Activated T-cell treated with anti-CD3 and anti-CD28 coated beads, Interleukin-2, amount 50 U/mL, for 24 hours (primary cell): ENCODE results near the gene SLC9A2.

Experiments used
- DNase-seq: peaks from one replicate; pipeline ENCODE4 v3.0.0-alpha.2; 2020
- H3K27ac Mint-ChIP-seq: 2 replicates; pipeline ENCODE4 v1.8.0; 2020; ENCODE audit warnings: mild to moderate bottlenecking, mixed read lengths
- H3K27me3 Mint-ChIP-seq: 2 replicates; pipeline ENCODE4 v1.8.0; 2020; ENCODE audit warnings: mixed read lengths
- H3K36me3 Mint-ChIP-seq: 2 replicates; pipeline ENCODE4 v1.8.0; 2020; ENCODE audit warnings: low read depth, mixed read lengths
- H3K4me1 Mint-ChIP-seq: 2 replicates; pipeline ENCODE4 v1.8.0; 2020; ENCODE audit warnings: low read depth, mixed read lengths
- H3K4me3 Mint-ChIP-seq: 2 replicates; pipeline ENCODE4 v1.8.0; 2020; ENCODE audit warnings: mild to moderate bottlenecking, moderate library complexity, mixed read lengths
- H3K9me3 Mint-ChIP-seq: 2 replicates; pipeline ENCODE4 v1.8.0; 2020; ENCODE audit warnings: mixed read lengths

The SLC9A2 gene

DNA sequence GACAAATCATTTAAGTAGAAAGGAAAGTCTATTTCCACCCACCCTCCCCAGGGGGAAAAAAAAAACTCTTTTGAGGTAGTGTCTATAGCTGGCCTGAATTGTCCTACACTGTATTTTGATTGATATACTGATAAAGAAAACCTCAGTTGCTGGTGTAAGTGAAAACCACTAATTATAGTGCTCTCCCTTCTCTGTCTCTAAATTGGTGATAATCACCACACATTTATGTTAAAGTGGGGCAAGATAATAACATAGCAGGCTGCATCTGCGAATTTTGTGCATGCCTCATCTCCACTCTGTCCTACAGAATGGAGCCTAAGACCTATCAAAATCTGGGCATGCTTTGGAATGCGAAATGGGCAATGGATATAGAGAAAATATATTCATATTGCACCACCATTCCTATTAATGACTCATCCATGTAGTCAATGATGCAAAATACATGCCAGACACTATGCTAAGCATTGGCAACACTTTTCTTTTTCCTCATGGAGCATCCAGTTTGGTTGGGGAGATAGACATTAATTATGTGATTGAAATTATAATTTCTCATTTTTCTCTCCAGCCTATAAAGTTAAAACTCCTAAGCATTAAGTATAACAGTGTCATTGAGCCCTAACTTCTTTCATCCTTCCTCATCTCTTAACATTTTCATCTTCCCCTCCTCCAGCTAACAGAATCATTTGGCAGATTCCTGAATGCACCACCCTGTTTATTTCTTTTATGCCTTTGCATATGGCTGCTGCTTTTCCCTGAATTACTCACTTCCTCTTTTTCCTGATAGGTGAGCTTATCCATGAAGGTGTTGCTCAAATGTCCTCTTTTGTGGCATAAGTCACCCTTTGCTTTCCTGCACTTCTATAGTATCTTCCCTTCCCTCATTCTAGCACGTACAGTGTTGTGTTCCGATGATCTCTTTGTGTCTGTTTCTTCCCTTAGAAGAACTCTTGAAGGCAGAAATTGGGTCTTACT, 58.2 kb downstream of the SLC9A2 start:
- Mint-ChIP-seq H3K36me3 (no peaks in the 10 kb centered on the region), H3K4me3 (no peak overlapping the region), H3K27me3 (peaks cover 3% of the 10 kb centered on the region), H3K27ac (no peak overlapping the region), H3K9me3 (no peaks in the 10 kb centered on the region), H3K4me1 (no peaks in the 10 kb centered on the region)
- DNase-seq: no peak

DNA sequence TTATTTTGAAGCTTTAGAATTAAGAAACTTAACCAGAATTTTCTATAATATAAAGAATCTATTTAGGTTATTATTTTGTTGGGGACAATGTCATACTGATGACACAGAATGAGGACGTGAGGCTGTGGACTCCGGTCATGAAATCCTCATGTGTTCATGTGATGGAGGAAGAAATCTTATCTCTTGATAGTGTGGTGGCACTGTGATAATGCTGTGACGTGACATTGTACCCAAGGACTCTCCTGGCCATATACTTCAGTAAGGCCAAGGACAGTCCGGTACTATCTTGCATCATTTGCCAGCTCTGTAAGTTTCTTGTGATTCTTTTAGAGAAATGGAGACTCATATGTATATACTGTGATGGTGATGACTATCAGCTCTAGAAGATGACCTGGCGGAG, 59.1 kb downstream of the SLC9A2 start:
- Mint-ChIP-seq H3K36me3 (no peaks in the 10 kb centered on the region), H3K9me3 (no peaks in the 10 kb centered on the region), H3K27ac (no peak overlapping the region), H3K27me3 (peaks cover 3% of the 10 kb centered on the region), H3K4me3 (no peak overlapping the region), H3K4me1 (no peaks in the 10 kb centered on the region)
- DNase-seq: no peak

DNA sequence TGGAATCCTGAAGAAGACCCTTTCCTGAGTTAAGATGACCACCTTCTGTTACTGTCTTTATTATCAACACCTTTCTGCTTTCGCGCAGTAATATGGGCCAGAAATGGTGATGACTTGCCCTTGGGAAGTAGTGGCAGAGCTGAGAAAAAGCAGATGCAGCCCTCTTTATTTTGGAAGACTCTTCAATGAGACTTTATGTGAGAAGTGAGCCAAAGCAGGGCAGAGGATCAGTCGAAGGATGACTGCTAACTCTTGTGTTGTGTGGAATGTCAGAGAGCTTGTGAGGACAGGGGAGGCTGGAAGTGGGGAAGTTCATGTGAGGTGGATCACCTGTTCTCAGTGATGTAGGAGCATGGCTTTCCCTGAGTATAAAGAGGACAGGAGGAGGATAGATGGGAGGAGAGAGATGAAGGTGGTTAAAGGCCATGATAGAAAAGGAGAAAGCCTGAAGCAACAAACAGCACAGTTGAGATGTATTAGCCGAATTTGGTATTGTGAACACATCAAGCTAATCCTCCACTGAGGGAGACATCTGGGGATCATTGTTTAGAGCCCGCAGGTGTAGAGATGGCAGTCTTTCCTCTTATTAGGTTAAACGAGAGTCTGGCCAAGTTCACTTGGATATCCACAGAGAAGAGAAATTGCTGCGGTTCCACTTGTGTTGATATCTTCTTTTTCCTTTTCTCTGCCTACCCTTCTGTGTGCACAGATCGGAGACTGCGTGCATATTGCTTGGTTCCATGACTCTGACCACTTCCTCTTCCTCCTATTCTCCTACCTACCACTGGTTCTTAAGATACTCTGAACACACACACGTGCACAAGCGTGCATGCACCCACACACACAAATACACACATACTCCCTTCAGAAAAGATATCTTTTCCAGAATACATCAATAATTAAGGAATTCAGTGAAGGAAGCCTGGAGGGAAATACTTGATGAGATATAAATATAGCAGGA, 67.4 kb downstream of the SLC9A2 start:
- Mint-ChIP-seq H3K36me3 (no peaks in the 10 kb centered on the region), H3K27me3 (no peaks in the 10 kb centered on the region), H3K27ac (no peak overlapping the region), H3K4me3 (no peak overlapping the region), H3K9me3 (no peaks in the 10 kb centered on the region), H3K4me1 (peaks cover 8% of the 10 kb centered on the region)
- no peak for DNase-seq

DNA sequence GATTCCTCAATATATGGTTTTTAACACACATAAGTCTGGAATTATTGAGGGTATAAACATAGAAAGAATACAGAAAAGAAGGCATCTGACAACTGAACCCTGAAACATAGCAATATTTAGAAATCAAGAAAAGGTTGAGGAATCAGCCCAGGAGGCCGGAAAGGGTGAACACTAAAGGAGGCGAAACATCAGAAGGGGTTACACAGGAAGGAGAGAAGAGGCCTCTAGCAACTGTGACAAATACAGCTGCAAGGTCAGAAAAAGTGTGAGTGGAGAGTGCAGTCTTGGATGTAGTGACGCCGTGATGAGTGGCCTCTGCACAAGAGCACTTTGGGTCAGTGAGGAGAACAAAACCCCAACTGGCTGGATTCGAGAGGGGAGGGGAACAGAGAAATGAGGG, 70.7 kb downstream of the SLC9A2 start:
- H3K4me1 Mint-ChIP-seq: peaks cover 8% of the 10 kb centered on the region
- H3K27ac Mint-ChIP-seq: no peak overlapping the region
- peaks cover 4% of the 10 kb centered on the region for H3K27me3 Mint-ChIP-seq
- H3K36me3 Mint-ChIP-seq: no peaks in the 10 kb centered on the region
- no peak for DNase-seq
- no peaks in the 10 kb centered on the region for H3K9me3 Mint-ChIP-seq
- H3K4me3 Mint-ChIP-seq: no peak overlapping the region

DNA sequence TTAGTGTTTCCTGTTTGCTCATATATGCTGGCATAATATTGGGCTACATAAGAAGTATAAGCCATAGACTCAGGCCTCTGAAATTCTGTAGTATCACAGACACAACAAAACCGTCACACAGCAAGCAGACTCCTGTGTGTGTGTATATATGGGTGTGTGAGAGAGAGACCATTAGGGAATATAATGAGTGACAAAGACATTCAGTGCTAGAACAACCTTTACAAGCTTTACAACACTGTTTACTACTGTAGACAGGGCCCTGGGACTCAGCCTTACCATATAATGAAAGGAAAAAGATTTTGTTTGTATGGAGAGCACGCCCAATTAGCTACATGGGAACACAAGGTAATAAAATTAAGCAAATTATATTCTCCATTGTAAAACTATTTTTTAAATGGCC, 77.1 kb downstream of the SLC9A2 start:
- Mint-ChIP-seq H3K27ac (no peak overlapping the region), H3K27me3 (peaks cover 4% of the 10 kb centered on the region), H3K4me1 (no peaks in the 10 kb centered on the region), H3K9me3 (no peaks in the 10 kb centered on the region), H3K4me3 (no peak overlapping the region), H3K36me3 (no peaks in the 10 kb centered on the region)
- no peak for DNase-seq

DNA sequence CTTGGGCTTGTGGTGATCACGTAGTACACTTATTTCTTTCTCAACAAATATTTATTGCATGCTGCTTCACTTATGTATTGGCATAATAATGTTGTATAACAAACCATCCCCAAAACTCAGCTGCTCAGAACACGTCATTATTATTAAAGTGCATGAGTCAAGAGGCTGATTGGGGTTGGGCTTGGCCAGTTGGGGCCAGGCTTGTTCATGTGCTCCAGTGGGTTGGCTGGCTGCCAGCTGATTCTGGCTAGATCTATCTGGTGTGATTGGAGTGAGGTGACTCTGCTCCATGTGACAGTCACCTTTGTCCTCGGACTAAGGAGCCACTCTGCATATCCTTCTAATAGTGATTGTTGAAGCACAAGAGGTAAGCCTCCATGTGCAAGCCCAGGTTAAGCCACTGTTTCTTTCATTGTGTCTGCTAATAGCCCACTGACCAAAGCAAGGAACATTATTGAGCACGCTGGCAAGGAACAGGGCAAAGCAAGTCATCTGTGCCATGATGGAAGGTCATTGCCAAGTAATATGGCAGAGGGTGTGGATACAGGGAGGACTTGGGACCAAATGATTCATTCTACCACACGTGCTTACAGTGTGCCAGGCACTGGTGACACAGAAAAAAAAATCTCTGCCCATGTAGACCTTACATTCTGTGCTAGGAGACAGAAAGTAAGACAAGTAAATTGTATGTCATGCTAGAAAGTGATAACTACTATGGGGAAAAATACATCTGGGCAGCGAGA, 79.2 kb downstream of the SLC9A2 start:
- no peaks in the 10 kb centered on the region for H3K9me3 Mint-ChIP-seq
- no peak overlapping the region for H3K27ac Mint-ChIP-seq
- no peaks in the 10 kb centered on the region for H3K4me1 Mint-ChIP-seq
- DNase-seq: no peak
- H3K27me3 Mint-ChIP-seq: peaks cover 1% of the 10 kb centered on the region
- H3K36me3 Mint-ChIP-seq: no peaks in the 10 kb centered on the region
- no peak overlapping the region for H3K4me3 Mint-ChIP-seq

DNA sequence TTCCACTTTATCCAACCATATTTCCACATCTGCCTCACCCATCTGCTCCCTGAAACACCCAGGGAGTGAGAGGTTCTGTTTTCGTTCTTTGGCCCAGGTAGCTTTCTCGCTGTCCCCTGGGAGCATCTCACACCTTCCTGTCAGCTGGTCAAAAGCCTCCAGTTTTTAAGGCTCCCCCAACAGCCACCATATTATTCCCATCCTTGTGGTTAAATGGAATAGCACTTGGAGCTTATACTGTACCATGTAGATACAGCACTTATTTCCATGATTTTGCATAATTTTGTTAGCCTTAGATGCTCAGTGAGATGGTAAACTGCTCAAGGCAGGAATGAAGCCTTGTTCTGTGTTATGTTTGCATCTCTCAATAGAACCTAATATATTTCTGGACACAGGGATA, 84.0 kb downstream of the SLC9A2 start:
- H3K27me3 Mint-ChIP-seq: peaks cover 2% of the 10 kb centered on the region
- H3K36me3 Mint-ChIP-seq: no peaks in the 10 kb centered on the region
- no peak overlapping the region for H3K4me3 Mint-ChIP-seq
- H3K27ac Mint-ChIP-seq: no peak overlapping the region
- no peak for DNase-seq
- H3K4me1 Mint-ChIP-seq: no peaks in the 10 kb centered on the region
- H3K9me3 Mint-ChIP-seq: no peaks in the 10 kb centered on the region

DNA sequence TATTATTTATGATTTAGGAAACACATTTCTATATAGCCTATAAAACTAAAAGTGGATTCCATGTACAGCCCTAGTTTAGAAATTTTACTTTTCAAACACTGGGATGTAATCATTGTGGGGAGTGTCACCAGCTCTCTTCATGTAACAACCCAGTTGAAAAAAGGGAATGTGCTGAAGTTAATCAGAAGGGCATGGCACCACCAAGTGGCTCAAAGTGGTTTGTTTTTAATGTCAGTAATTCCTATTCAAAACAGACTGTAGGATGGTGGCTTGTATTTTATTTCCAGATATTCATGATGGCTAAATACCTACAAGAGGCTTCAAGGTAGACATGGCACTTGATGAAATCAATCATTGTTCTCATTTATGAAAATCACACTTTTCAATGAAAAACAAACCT, 84.4 kb downstream of the SLC9A2 start:
- no peak for DNase-seq
- H3K4me3 Mint-ChIP-seq: no peak overlapping the region
- H3K27ac Mint-ChIP-seq: no peak overlapping the region

DNA sequence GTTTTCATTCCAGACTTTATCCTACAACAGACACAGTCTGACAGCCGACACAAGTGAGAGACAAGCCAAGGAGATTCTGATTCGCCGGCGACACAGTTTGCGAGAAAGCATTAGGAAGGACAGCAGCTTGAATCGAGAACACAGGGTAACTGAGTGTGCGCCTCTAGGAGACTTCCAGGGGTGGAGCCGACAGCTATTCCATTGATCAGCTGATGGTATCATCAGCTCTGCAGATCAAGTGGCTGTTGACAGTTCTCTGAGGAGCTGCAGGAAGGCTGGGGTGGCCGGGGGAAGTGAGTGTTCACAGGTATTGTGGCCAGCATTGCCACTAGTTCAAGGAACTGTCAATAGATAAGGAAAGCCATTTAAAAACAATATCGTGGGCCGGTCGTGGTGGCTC, 85.2 kb downstream of the SLC9A2 start:
- Mint-ChIP-seq H3K9me3 (no peaks in the 10 kb centered on the region), H3K4me3 (no peak overlapping the region), H3K27ac (no peak overlapping the region), H3K4me1 (no peaks in the 10 kb centered on the region), H3K36me3 (no peaks in the 10 kb centered on the region), H3K27me3 (peaks cover 2% of the 10 kb centered on the region)
- DNase-seq: no peak

More for the DNA sequence above, 84.4 kb downstream of the SLC9A2 start:
- Mint-ChIP-seq H3K9me3 (no peaks in the 10 kb centered on the region), H3K4me1 (no peaks in the 10 kb centered on the region), H3K27me3 (peaks cover 2% of the 10 kb centered on the region), H3K36me3 (no peaks in the 10 kb centered on the region)

DNA sequence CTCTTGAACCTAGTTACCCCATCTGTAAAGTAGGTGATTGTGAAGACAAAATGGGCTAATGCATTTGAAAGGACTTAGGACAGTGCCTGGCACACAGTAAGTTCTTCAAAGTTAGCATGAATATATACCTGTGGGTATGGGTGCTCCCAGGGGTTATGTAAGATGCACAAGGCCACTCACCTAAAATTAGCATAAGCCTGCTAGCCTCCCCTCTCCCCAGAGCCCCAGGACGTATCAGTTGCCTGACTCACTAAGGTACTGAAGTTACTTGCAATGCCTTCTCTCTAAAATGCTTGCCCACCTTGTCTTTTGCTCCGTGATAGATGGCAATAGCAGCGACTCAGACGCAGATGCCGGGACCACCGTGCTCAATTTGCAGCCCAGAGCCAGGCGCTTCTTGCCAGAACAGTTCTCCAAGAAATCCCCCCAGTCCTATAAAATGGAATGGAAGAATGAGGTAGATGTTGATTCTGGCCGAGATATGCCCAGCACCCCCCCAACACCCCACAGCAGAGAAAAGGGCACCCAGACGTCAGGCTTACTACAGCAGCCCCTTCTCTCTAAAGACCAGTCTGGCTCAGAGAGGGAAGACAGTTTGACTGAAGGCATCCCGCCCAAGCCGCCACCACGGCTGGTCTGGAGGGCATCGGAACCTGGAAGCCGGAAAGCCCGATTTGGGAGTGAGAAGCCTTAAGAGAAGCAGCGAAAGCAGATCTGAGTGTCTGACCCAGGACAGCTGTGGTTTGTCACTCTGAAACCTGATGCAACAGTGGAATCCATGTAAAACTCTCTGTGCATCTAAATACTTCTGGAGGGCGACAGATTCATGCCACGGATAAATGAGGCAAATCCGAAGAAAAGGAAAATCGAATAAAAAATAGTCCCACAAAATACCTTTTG, 88.7 kb downstream of the SLC9A2 start:
- H3K9me3 Mint-ChIP-seq: no peaks in the 10 kb centered on the region
- no peak overlapping the region for H3K27ac Mint-ChIP-seq
- H3K4me1 Mint-ChIP-seq: no peaks in the 10 kb centered on the region
- no peak for DNase-seq
- no peak overlapping the region for H3K4me3 Mint-ChIP-seq
- H3K36me3 Mint-ChIP-seq: no peaks in the 10 kb centered on the region
- peaks cover 2% of the 10 kb centered on the region for H3K27me3 Mint-ChIP-seq

DNA sequence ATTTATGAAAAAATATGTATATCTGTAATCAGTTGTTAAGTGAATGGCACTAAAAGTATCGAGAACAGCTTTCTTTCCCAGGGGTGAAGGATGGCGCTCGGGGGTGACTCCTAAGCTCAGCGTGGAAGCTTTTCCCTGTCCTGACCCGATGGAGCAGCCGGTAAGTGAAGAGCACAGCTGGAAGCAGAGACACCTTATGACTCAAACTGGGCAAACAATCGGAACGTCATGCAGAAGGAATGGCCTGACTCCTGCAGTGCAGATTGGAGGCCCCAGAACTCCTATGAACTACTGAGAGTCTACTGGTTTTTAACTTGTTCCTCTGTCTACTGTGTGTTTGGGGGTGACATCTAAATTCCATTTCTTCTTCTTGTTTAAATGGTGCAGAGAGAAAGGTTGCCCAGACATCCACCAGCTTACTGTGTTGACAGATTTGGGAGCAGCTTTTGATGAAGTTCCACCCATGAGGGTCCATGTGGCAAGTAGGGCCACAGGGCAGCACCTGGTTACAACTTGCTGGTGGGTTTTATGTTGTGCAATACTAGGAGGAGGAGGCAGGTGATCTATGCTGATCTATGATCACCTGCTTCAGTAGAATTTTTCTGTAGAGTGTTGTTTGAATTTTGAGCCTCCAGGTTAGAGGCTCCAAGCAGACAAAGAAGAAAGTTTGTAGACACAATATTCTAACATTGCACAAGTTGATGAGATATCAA, 89.7 kb downstream of the SLC9A2 start:
- Mint-ChIP-seq H3K36me3 (no peaks in the 10 kb centered on the region), H3K9me3 (no peaks in the 10 kb centered on the region), H3K27ac (no peak overlapping the region), H3K27me3 (peaks cover 2% of the 10 kb centered on the region), H3K4me1 (no peaks in the 10 kb centered on the region), H3K4me3 (no peak overlapping the region)
- no peak for DNase-seq

DNA sequence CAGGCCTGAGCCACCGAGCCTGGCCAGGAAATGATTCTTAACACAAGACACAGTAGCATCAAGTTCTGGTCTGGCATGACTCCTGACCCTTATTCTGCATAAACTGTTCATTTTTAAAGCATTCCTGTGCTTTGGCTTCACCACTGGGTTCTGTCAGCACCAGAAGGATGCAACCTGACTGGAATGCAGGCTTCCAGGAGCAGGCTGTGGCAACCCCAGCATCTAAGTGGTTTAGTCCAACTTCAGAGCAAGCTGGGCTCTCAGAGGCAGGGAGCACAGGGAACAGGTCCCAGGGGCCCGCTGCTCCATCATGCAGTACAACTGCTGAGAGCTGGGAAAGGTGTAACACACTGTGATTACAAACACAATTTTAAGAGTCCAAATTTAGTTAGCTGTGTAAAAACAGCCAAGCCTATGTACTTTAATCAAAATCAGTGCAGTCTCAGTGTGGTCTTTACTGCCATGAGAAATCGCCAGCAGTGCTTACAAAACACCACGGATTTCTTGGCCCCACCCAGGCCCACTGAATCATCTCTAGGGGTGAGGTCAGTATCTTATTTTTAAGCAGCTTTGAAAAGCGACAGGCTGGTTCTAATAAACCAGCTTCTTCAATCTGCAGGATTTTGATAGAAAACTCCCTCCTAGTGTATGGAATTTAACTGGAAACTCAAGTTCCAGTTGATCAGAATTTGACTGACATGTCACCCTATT, 98.1 kb downstream of the SLC9A2 start:
- no peak for DNase-seq
- no peaks in the 10 kb centered on the region for H3K27me3 Mint-ChIP-seq

More for the DNA sequence above, 98.1 kb downstream of the SLC9A2 start:
- Mint-ChIP-seq H3K27ac (no peak overlapping the region), H3K4me3 (no peak overlapping the region), H3K9me3 (no peaks in the 10 kb centered on the region), H3K4me1 (no peaks in the 10 kb centered on the region), H3K36me3 (peaks cover 64% of the 10 kb centered on the region)
